Measurements from ENCODE around the gene SOHLH1. TPM values are rescaled to one million over a fixed set of nuclear protein-coding genes. Genes with fewer than 3 reads are reported as not detected.
A peak's percentile ranks its signal among the peaks of the same experiment; 100 is the strongest.

Gene SOHLH1
- total RNA-seq, 3 donors from 2014 or later, result not detected

DNA sequence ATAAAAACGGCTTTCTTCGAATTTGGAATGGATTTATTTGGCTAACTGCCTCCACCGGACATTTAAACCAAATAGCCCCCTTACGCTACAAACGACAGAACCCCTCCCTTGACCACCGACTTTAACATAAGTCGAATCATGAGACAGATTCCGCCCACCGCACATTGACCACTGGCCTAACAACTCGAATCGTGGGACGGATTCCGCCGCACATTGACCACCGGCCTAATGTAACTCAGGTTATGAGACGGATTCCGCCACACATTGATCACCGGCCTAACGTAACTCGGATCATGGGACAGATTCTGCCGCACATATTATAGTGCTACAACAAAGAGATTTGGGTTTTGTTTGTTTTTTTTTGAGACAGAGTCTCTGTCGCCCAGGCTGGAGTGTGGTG is 38.9 kb downstream of the SOHLH1 start:
- H3K4me1 ChIP-seq, result no peaks in the 10 kb centered on the region
- no peaks in the 10 kb centered on the region for H3K9me3 ChIP-seq
- H3K4me3 ChIP-seq, result no peak overlapping the region
- no peak overlapping the region for H3K27ac ChIP-seq
- H3K27me3 ChIP-seq, result peaks cover 0 to 38% of the 10 kb centered on the region in 2 donors
- intact Hi-C loops (cut with DNase I; ENCODE audit: low total_unique reads), result no loop called here
- peak in 1 of 2 donors; percentile 45 for DNase-seq (ENCODE audit: low spot score in 2 of 2)
- H3K36me3 ChIP-seq, result no peaks in the 10 kb centered on the region
- TF ChIP-seq, protein P1, sequence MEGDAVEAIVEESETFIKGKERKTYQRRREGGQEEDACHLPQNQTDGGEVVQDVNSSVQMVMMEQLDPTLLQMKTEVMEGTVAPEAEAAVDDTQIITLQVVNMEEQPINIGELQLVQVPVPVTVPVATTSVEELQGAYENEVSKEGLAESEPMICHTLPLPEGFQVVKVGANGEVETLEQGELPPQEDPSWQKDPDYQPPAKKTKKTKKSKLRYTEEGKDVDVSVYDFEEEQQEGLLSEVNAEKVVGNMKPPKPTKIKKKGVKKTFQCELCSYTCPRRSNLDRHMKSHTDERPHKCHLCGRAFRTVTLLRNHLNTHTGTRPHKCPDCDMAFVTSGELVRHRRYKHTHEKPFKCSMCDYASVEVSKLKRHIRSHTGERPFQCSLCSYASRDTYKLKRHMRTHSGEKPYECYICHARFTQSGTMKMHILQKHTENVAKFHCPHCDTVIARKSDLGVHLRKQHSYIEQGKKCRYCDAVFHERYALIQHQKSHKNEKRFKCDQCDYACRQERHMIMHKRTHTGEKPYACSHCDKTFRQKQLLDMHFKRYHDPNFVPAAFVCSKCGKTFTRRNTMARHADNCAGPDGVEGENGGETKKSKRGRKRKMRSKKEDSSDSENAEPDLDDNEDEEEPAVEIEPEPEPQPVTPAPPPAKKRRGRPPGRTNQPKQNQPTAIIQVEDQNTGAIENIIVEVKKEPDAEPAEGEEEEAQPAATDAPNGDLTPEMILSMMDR (IDR thresholded peaks at IDR 0.05), result no peak
- no peak for TF ChIP-seq POLR2AphosphoS5 (IDR thresholded peaks at IDR 0.05)
- TF ChIP-seq POLR2A (IDR thresholded peaks at IDR 0.05), result no peak

DNA sequence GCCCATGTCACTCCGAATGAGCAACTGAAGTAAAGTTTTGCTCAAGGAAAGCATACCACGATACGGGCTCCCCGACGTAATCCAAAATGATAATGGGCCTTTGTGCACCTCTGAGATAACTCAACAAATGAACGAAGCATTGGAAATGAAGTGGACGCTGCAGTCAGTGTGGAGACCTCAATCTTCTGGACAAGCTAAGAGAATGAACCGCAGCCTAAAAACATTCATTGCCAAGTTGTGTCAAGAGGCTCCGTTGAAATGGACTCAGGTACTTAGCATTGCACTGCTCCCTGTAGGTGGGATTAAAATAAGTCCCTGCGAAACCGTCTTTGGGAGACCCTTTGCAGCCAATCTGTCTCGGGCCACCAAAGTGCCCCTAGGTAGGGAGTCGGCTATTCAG is 40.0 kb downstream of the SOHLH1 start:
- H3K27ac ChIP-seq, result no peak overlapping the region
- no peaks in the 10 kb centered on the region for H3K36me3 ChIP-seq
- H3K4me3 ChIP-seq, result no peak overlapping the region
- peaks cover 0 to 36% of the 10 kb centered on the region in 2 donors for H3K27me3 ChIP-seq
- H3K4me1 ChIP-seq, result no peaks in the 10 kb centered on the region
- DNase-seq (ENCODE audit: low spot score in 2 of 2), result no peak
- no peaks in the 10 kb centered on the region for H3K9me3 ChIP-seq
- TF ChIP-seq, protein P1 (IDR thresholded peaks at IDR 0.05), result no peak
- TF ChIP-seq POLR2AphosphoS5 (IDR thresholded peaks at IDR 0.05) (no peak), POLR2A (IDR thresholded peaks at IDR 0.05) (no peak)
- intact Hi-C loops (cut with DNase I; ENCODE audit: low total_unique reads), result no loop called here

DNA sequence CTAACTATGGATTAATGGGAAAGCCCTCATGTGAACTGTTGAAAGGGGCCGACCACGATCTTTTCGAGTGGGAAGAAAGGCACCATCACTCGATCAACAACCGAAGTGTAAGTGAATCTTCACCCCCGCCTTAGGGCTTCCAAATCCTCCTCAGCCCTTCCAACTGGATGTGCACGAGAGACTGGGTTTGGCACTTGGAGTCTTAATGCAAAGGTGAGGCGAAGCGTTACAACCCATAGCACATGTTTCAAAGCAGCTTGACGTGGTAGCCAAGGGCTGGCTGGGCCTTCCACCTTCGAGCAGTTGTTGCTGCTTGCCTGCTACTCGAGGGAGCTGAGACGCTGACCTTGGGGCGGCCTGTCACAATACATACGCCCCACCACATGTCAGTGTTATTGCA is 41.9 kb downstream of the SOHLH1 start:
- TF ChIP-seq, protein P1 (IDR thresholded peaks at IDR 0.05), result no peak
- TF ChIP-seq POLR2A (IDR thresholded peaks at IDR 0.05) (no peak), POLR2AphosphoS5 (IDR thresholded peaks at IDR 0.05) (no peak)
- H3K4me3 ChIP-seq, result no peak overlapping the region
- intact Hi-C loops (cut with DNase I; ENCODE audit: low total_unique reads), result no loop called here
- H3K27me3 ChIP-seq, result peaks cover 0 to 22% of the 10 kb centered on the region in 2 donors
- DNase-seq (ENCODE audit: low spot score in 2 of 2), result peak in 1 of 2 donors; percentile 20
- no peaks in the 10 kb centered on the region for H3K9me3 ChIP-seq
- H3K36me3 ChIP-seq, result no peaks in the 10 kb centered on the region
- H3K27ac ChIP-seq, result no peak overlapping the region
- no peaks in the 10 kb centered on the region for H3K4me1 ChIP-seq

DNA sequence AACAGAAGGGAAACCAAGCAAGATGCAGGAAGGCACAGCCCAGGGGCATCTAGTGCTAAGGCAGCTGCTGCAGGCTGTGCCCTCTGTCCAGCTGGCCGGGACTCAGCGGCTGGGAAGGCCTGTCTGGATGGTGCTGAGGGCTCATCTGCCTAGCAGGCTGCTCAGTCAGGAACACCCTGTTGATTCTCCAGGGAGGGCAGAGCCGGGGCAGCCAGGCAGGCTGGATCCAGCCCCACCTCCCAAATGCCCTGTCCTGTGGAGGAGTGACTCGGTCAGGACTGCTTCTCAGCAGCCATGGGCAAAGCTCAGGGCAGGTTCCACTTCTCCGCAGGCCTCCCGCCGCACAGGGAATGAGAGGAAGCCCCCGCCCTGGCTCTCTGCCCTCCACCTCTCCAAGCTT is 44.0 kb downstream of the SOHLH1 start:
- no peak for TF ChIP-seq POLR2A (IDR thresholded peaks at IDR 0.05)
- intact Hi-C loops (cut with DNase I; ENCODE audit: low total_unique reads), result no loop called here
- no peaks in the 10 kb centered on the region for H3K9me3 ChIP-seq
- H3K4me1 ChIP-seq, result no peaks in the 10 kb centered on the region
- no peak overlapping the region for H3K27ac ChIP-seq
- H3K27me3 ChIP-seq, result peaks cover 0 to 22% of the 10 kb centered on the region in 2 donors
- no peak overlapping the region for H3K4me3 ChIP-seq
- DNase-seq (ENCODE audit: low spot score in 2 of 2), result peak in 1 of 2 donors; percentile 43
- H3K36me3 ChIP-seq, result no peaks in the 10 kb centered on the region

DNA sequence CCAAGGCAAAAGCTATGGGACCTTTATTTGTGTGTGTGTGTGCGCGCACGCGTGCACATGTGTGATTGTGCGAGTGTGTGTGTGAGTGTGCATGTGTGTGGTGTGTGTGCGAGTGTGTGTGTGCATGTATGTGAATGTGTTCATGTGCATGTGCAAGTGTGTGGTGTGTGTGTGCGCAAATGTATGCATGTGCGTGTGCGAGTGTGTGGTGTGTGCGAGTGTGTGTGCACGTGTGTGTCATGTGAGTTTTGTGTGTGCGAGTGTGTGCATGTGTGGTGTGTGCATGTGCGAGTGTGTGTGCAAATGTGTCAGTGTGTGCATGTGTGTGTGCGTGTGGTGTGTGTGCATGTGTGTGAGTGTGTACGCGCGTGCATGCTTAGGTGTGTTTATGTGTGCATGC is 48.9 kb downstream of the SOHLH1 start:
- TF ChIP-seq POLR2AphosphoS5 (IDR thresholded peaks at IDR 0.05), result no peak
- TF ChIP-seq POLR2A (IDR thresholded peaks at IDR 0.05), result no peak
- TF ChIP-seq, protein P1 (IDR thresholded peaks at IDR 0.05), result no peak
- peaks cover 21 to 32% of the 10 kb centered on the region in 2 donors for H3K9me3 ChIP-seq
- intact Hi-C loops (cut with DNase I; ENCODE audit: low total_unique reads), result no loop called here
- H3K36me3 ChIP-seq, result no peaks in the 10 kb centered on the region
- peaks cover 0 to 9% of the 10 kb centered on the region in 2 donors for H3K27me3 ChIP-seq
- no peaks in the 10 kb centered on the region for H3K4me1 ChIP-seq
- no peak overlapping the region for H3K4me3 ChIP-seq
- no peak overlapping the region for H3K27ac ChIP-seq
- DNase-seq (ENCODE audit: low spot score in 2 of 2), result no peak

DNA sequence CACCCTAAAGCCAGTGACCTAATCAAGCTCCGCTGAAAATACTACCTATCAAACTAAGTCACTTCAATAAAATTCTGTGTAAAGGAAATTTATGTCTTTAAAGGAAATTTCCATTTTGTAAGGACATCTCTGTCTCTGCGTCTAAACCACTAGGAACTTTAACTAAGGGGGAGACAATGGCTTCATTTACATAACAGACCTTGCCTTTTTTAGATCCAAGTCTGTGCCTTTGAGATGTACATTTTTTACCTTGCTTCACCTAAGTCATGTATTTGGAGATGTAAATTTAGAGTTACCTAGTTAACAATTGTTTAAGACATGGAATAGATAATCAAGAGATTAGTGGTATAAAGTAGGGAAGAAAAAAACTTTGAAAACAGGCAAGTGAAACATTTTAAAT is 49.8 kb downstream of the SOHLH1 start:
- Histone ChIP-seq H3K27me3 (peaks cover 0 to 1% of the 10 kb centered on the region in 2 donors), H3K4me1 (no peaks in the 10 kb centered on the region), H3K4me3 (no peak overlapping the region), H3K9me3 (peaks cover 26 to 41% of the 10 kb centered on the region in 2 donors), H3K27ac (no peak overlapping the region), H3K36me3 (no peaks in the 10 kb centered on the region)
- no peak for TF ChIP-seq POLR2AphosphoS5 (IDR thresholded peaks at IDR 0.05)
- TF ChIP-seq, protein P1 (IDR thresholded peaks at IDR 0.05), result no peak
- TF ChIP-seq POLR2A (IDR thresholded peaks at IDR 0.05), result no peak
- intact Hi-C loops (cut with DNase I; ENCODE audit: low total_unique reads), result no loop called here
- no peak for DNase-seq (ENCODE audit: low spot score in 2 of 2)
